ENCODE data around the gene PPP2R2D. TPM values are rescaled to one million over a fixed set of nuclear protein-coding genes. Genes with fewer than 3 reads are reported as not detected.

The PPP2R2D gene
- total RNA-seq, 6 experiments from 2014 or later = 10.9 to 16.6 (median 14.3) TPM

DNA sequence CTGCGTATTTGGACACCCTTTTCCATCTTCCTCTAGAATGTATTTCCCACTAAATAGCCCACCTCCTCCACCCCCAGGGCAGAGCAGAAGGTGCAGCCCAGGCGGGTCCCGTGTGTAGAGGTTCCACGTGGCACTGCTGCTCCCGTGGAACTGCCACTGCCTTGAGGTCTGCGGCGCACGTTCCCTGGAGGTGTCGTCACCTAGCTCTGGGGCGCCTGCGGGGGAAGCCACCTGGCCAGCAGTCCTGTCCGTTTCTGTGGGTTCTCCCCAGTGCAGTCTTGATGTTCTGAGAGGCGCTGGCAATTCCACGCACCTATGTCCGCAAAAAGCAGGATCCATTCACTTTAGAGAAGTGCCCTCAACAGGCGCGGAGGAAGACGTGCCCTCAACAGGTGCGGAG is 59.0 kb downstream of the PPP2R2D start:
- ATAC-seq (no peak), DNase-seq (no peak)
- Histone ChIP-seq H3K4me1 (no peaks in the 10 kb centered on the region), H3K4me3 (no peak overlapping the region), H3K36me3 (peaks cover 0 to 21% (median 11%) of the 10 kb centered on the region in 4 donors), H3K27ac (no peak overlapping the region), H3K27me3 (no peaks in the 10 kb centered on the region), H3K9me3 (no peaks in the 10 kb centered on the region)
- intact Hi-C loops (cut with DNase I) = no loop called here
- TF ChIP-seq, protein P1, sequence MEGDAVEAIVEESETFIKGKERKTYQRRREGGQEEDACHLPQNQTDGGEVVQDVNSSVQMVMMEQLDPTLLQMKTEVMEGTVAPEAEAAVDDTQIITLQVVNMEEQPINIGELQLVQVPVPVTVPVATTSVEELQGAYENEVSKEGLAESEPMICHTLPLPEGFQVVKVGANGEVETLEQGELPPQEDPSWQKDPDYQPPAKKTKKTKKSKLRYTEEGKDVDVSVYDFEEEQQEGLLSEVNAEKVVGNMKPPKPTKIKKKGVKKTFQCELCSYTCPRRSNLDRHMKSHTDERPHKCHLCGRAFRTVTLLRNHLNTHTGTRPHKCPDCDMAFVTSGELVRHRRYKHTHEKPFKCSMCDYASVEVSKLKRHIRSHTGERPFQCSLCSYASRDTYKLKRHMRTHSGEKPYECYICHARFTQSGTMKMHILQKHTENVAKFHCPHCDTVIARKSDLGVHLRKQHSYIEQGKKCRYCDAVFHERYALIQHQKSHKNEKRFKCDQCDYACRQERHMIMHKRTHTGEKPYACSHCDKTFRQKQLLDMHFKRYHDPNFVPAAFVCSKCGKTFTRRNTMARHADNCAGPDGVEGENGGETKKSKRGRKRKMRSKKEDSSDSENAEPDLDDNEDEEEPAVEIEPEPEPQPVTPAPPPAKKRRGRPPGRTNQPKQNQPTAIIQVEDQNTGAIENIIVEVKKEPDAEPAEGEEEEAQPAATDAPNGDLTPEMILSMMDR (IDR thresholded peaks at IDR 0.05) = no peak
- TF ChIP-seq POLR2A (IDR thresholded peaks at IDR 0.05) = no peak
- WGBS (ENCODE audit: insufficient coverage, low coverage, low lambda C conversion rate, missing lambda C conversion rate) = 87% methylated on average over 12 of the region's 19 CpGs

DNA sequence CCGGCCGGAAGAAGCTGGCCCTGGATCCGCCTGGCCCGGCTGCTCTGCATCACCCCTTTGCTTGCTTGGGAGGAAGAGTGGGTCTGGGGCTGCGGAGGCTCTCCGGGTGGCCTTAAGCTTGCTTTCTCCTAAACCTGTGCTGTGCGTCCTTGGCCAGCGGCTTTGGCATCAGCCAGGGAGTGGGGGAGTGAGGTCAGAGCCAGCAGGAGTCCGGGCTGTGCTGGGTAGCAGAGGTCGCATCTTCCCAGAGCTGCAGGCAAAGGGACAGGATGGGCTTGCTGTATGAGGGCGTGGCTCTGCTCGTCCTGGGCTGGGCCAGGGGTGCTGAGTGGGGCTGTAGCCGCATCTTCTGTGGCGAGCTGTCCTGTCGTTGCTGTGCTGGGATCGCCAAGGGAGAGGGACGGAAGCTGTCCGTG is 59.8 kb downstream of the PPP2R2D start:
- no CpG with 5 or more reads among the region's 18 CpGs for WGBS (ENCODE audit: insufficient coverage, low coverage, low lambda C conversion rate, missing lambda C conversion rate)
- Histone ChIP-seq H3K36me3 (peaks cover 0 to 15% (median 10%) of the 10 kb centered on the region in 4 donors), H3K27me3 (no peaks in the 10 kb centered on the region), H3K9me3 (no peaks in the 10 kb centered on the region), H3K4me3 (no peak overlapping the region), H3K4me1 (no peaks in the 10 kb centered on the region), H3K27ac (no peak overlapping the region)
- TF ChIP-seq, protein P1 (IDR thresholded peaks at IDR 0.05) = no peak
- TF ChIP-seq POLR2A (IDR thresholded peaks at IDR 0.05) = no peak
- intact Hi-C loops (cut with DNase I) = no loop called here
- ATAC-seq (peak in 1 of 4 donors; percentile 13), DNase-seq (no peak)

DNA sequence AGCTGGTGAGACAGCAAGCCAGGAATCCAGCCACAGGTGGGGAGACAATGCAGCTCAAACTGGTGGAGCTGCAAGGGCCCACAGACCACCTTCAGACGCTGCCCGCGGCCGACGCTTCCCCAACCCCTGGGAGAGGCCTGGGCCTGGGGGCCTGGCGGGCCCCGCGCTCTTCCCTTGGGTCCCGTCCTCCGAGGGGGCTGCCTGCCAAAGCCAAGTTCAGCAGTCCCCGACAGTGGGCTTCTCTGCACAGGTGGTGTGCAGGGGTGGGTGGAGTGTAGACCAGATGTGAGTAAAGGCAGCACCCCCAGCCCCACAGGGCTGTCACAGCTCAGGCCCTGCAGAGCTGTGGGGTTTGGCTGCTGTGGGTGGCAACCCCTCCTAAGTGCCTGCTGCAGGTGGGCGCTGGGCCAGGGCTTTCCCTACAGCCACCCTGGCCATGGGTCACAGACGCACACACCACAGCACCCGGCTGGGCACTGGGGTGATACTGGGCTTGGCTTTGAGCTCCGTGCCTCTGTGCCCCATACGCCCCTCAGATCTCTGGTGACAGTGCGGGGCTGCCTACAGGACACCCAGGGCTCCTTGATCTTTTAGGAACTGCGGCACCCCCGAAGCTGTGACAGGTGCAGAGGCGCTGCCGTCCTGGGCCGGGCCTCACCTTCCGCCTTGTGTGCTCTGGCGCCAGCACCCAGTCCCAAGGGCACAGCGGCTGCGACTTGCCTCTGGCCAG is 60.4 kb downstream of the PPP2R2D start:
- Histone ChIP-seq H3K9me3 (no peaks in the 10 kb centered on the region), H3K27ac (no peak overlapping the region), H3K36me3 (peaks cover 0 to 10% (median 5%) of the 10 kb centered on the region in 4 donors), H3K4me1 (no peaks in the 10 kb centered on the region), H3K4me3 (no peak overlapping the region), H3K27me3 (no peaks in the 10 kb centered on the region)
- intact Hi-C loops (cut with DNase I) = no loop called here
- ATAC-seq = peak in 3 of 4 donors; percentile 6 to 25 (median 9)
- WGBS (ENCODE audit: insufficient coverage, low coverage, low lambda C conversion rate, missing lambda C conversion rate) = 21% methylated on average over 2 of the region's 26 CpGs
- TF ChIP-seq, protein P1 (IDR thresholded peaks at IDR 0.05) = no peak
- TF ChIP-seq POLR2A (IDR thresholded peaks at IDR 0.05) = no peak
- no peak for DNase-seq

DNA sequence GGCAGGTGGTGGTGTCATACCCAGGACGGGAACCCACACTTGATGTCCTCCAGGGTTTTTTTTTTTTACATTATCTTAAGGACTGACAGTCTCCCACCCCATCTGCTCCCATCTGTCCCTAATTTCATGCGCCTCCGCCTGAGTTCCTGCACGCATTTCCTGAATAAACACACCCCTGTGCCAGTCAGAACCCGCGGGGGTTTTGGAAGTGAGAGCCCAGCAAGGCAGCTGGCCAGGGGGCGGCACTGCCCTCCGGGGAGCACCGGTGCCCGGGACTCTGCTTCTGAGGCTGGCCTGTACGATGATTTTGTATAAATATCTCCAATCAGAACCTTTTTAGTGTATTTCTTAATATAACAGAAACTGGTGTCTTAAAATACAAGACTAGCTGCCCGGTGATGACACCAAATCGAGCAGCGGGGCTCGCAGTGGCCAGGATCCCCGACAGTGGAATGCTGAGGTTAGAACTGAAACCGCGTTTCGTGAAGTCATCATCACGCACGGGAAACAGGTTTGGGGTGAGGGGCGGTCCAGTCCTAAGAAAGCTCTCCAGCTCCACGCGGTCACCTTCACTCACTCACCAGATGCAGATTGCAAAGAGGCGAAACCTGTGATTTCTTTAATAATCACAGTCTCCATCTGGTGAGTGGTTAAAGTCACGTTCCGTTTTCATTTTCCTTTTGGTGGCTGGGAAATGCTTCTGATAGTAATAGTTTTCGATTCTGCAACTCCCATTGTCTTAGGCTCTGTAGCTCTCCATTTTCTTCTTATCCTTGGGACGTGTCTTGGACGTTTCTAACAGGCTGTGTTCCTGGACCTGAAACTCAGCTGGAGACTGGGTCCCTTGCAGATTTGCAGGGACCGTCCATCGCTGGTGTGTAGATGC is 61.2 kb downstream of the PPP2R2D start:
- Histone ChIP-seq H3K4me3 (no peak overlapping the region), H3K27ac (no peak overlapping the region), H3K36me3 (peaks cover 0 to 8% (median 2%) of the 10 kb centered on the region in 4 donors), H3K27me3 (no peaks in the 10 kb centered on the region), H3K4me1 (no peaks in the 10 kb centered on the region), H3K9me3 (no peaks in the 10 kb centered on the region)
- ATAC-seq (no peak), DNase-seq (no peak)
- no peak for TF ChIP-seq POLR2A (IDR thresholded peaks at IDR 0.05)
- TF ChIP-seq, protein P1 (IDR thresholded peaks at IDR 0.05) = no peak
- 91% methylated on average over 25 of the region's 32 CpGs for whole genome bisulfite sequencing (ENCODE audit: insufficient coverage, low coverage, low lambda C conversion rate, missing lambda C conversion rate)
- intact Hi-C loops (cut with DNase I) = no loop called here

All from right lobe of liver (tissue), 6 donors.